SH-SY5Y (cell line): Measurements from ENCODE around the gene MIER2.

Source experiments
- GATA2 ChIP-seq: IDR thresholded peaks from 2 replicates; pipeline ENCODE4 v1.6.1; 2011; ENCODE audit warnings: mild to moderate bottlenecking, low read depth, low read length
- GATA3 ChIP-seq: IDR thresholded peaks from 2 replicates; pipeline ENCODE4 v1.6.1; 2011; ENCODE audit warnings: low read depth, mild to moderate bottlenecking, low read length, moderate library complexity

- no peak for TF ChIP-seq GATA2
- no peak for TF ChIP-seq GATA3
These were observed 47.9 kb downstream of the MIER2 start for GRCh38 chr19:296476-297225.
